Breast epithelium (tissue), 4 donors: ENCODE results near the gene TRMT10B. TPM values are rescaled to one million over a fixed set of nuclear protein-coding genes. Genes with fewer than 3 reads are reported as not detected.

Source experiments
- DNase-seq, 2 donors: peaks; one replicate each; pipeline ENCODE4 v3.0.0-alpha.2; 2019; ENCODE audit warnings: low spot score in 2 of 2
- H3K27ac ChIP-seq, 2 donors: fragments of 200-600 bp; sonication (generic) in 1 of 2; one replicate each; pipeline ENCODE4 v1.5.1; 2016 to 2019; ENCODE audit warnings: mild to moderate bottlenecking in 1 of 2
- H3K27me3 ChIP-seq, 2 donors: fragments of 200-600 bp; sonication (generic) in 1 of 2; one replicate each; pipeline versions ENCODE4 v1.5.1 to v1.6.0; 2017 to 2019; ENCODE audit warnings: control low read depth in 1 of 2, mild to moderate bottlenecking in 1 of 2
- H3K36me3 ChIP-seq: fragments of 200-600 bp; one replicate; pipeline ENCODE4 v1.5.1; 2019
- H3K4me1 ChIP-seq, 2 donors: fragments of 200-600 bp; sonication (generic); one replicate each; pipeline ENCODE4 v1.5.1; 2016 to 2019; ENCODE audit warnings: control low read depth in 1 of 2
- H3K4me3 ChIP-seq, 3 donors: fragments of 200-600 bp; sonication (generic); 1 replicate in 2 of 3; 2 replicates in 1 of 3; pipeline ENCODE4 v1.5.1; 2016 to 2019; ENCODE audit warnings: mild to moderate bottlenecking in 3 of 3, moderate library complexity in 2 of 3
- H3K9me3 ChIP-seq, 2 donors: fragments of 200-600 bp; sonication (generic) in 1 of 2; one replicate each; pipeline ENCODE4 v1.5.1; 2016 to 2019; ENCODE audit warnings: control low read depth in 1 of 2
- POLR2A ChIP-seq: fragments of 450-650 bp; IDR thresholded peaks from one replicate; pipeline ENCODE4 v1.6.1; 2016; ENCODE audit warnings: antibody characterized with exemption, mild to moderate bottlenecking, moderate library complexity
- POLR2AphosphoS5 ChIP-seq, 3 donors: sonication (generic); formaldehyde crosslinking; IDR thresholded peaks; one replicate each; pipeline ENCODE4 v1.6.1; 2017; ENCODE audit warnings: antibody characterized with exemption in 3 of 3
- intact Hi-C: fragments of 100-400 bp; cut with DNase I; formaldehyde crosslinking; loops from one replicate; pipeline ENCODE4 v1.15.1; 2023; ENCODE audit warnings: low total_unique reads
- total RNA-seq, 3 donors: library from RNA; depleted of rRNA; stranded (reverse); fragments of >200 nt; gene quantifications; one replicate each; pipeline ENCODE4 v1.1.0, GENCODE V29; 2016
- TF ChIP-seq, protein P1 (sequence below), 3 donors: fragments of 450-650 bp; IDR thresholded peaks; one replicate each; pipeline ENCODE4 v1.5.1; 2016 to 2017; ENCODE audit warnings: antibody characterized with exemption in 3 of 3, mild to moderate bottlenecking in 3 of 3, moderate library complexity in 3 of 3

The TRMT10B gene
- total RNA-seq, 3 donors from 2014 or later: 6.7 to 12.1 (median 11.1) TPM

DNA sequence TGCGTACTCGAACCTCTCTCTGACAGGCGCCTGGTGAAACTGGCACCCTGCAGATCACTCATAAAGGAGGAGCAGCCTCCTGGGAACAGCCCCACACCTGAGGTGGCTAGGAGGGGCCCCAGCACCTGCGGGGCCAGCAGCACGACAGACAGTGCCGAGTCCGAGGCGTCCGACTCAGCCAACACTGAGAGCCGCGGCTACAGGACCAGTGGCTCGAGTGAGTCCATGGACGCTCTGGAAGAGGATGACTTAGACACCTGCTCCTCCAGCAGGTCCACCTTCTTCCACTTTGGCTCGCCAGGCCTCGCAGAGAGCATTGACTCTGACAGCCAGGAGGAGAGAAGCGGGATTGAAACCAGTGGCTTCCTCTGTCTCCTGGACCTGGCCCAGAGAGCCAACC, 13.5 kb upstream of the TRMT10B start:
- TF ChIP-seq POLR2AphosphoS5 (IDR thresholded peaks at IDR 0.05): no peak
- TF ChIP-seq, protein P1, sequence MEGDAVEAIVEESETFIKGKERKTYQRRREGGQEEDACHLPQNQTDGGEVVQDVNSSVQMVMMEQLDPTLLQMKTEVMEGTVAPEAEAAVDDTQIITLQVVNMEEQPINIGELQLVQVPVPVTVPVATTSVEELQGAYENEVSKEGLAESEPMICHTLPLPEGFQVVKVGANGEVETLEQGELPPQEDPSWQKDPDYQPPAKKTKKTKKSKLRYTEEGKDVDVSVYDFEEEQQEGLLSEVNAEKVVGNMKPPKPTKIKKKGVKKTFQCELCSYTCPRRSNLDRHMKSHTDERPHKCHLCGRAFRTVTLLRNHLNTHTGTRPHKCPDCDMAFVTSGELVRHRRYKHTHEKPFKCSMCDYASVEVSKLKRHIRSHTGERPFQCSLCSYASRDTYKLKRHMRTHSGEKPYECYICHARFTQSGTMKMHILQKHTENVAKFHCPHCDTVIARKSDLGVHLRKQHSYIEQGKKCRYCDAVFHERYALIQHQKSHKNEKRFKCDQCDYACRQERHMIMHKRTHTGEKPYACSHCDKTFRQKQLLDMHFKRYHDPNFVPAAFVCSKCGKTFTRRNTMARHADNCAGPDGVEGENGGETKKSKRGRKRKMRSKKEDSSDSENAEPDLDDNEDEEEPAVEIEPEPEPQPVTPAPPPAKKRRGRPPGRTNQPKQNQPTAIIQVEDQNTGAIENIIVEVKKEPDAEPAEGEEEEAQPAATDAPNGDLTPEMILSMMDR (IDR thresholded peaks at IDR 0.05): no peak
- no peak for TF ChIP-seq POLR2A
- intact Hi-C loops: loop anchor here (10.0 kb wide), 2 partner anchors 315 to 665 kb away; partner anchors contain the start of gene GRHPR
- H3K27ac ChIP-seq: no peak overlapping the region
- DNase-seq: no peak
- H3K27me3 ChIP-seq: no peaks in the 10 kb centered on the region
- no peaks in the 10 kb centered on the region for H3K9me3 ChIP-seq
- H3K36me3 ChIP-seq: no peaks in the 10 kb centered on the region
- no peak overlapping the region for H3K4me3 ChIP-seq
- no peaks in the 10 kb centered on the region for H3K4me1 ChIP-seq

DNA sequence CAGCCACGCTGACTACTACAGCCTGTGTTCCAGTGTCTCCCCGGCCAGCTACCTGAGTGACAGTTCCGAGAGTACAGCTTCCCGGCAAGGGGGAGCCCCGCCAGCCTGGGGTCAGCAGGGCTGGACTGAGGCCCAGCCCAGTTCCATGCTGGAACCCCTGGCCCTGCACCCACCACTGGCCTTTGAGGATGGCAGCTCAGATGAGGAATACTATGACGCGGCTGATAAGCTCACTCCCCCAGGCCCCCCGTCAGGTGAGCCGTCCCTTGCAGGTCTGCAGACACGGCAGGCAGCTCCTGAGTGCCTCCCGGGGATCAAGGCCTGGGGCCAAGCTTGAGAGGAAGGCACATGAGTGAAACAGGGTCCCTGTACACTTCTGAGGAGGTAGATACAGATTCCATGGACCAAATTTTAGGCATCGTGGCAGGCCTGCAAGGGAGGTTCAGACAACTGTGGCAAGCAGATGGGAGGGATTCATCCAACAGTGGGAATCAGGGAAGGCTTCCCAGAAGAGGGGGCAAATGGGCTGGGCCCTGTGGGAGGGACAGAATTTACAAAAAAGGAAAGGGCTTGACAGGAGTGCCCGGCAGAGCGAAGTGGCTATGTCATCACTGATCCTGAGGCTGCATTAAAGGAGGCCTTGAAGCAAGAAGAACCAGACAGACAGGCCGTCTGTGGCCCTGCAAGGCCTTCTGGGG, 12.8 kb upstream of the TRMT10B start:
- Histone ChIP-seq H3K4me3 (no peak overlapping the region), H3K36me3 (no peaks in the 10 kb centered on the region), H3K27me3 (no peaks in the 10 kb centered on the region), H3K9me3 (no peaks in the 10 kb centered on the region), H3K27ac (no peak overlapping the region), H3K4me1 (no peaks in the 10 kb centered on the region)
- TF ChIP-seq, protein P1 (IDR thresholded peaks at IDR 0.05): no peak
- TF ChIP-seq POLR2AphosphoS5 (IDR thresholded peaks at IDR 0.05) (no peak), POLR2A (no peak)
- DNase-seq: no peak
- intact Hi-C loops: loop anchor here (10.0 kb wide), 2 partner anchors 316 to 664 kb away; partner anchors contain the start of gene GRHPR

DNA sequence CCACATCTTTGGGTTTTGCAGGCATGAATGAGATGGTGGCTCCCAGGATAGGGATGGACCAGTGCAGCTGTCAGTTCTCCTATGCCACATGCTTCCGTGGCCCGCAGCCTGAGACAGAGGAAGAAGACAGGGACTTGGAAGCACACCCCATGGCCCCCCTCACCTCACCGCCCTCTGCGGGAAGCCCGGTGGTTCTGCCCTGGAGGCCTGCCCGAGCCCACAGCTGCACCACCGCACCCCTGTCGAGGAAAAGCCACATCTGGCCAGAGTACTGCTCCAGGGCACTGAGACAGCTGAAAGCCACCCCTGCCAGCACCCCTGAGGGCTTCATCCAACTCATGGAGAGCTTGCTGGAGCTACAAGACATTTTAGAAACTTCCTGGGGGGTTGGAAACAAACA, 7.6 kb upstream of the TRMT10B start:
- TF ChIP-seq, protein P1 (IDR thresholded peaks at IDR 0.05): no peak
- no peak for TF ChIP-seq POLR2AphosphoS5 (IDR thresholded peaks at IDR 0.05)
- no peak for TF ChIP-seq POLR2A
- Histone ChIP-seq H3K4me1 (no peaks in the 10 kb centered on the region), H3K9me3 (no peaks in the 10 kb centered on the region), H3K36me3 (no peaks in the 10 kb centered on the region), H3K4me3 (no peak overlapping the region), H3K27me3 (no peaks in the 10 kb centered on the region), H3K27ac (no peak overlapping the region)
- no peak for DNase-seq
- intact Hi-C loops: loop anchor here (5.0 to 10.0 kb wide), 3 partner anchors 321 to 659 kb away; partner anchors contain the start of gene GRHPR

DNA sequence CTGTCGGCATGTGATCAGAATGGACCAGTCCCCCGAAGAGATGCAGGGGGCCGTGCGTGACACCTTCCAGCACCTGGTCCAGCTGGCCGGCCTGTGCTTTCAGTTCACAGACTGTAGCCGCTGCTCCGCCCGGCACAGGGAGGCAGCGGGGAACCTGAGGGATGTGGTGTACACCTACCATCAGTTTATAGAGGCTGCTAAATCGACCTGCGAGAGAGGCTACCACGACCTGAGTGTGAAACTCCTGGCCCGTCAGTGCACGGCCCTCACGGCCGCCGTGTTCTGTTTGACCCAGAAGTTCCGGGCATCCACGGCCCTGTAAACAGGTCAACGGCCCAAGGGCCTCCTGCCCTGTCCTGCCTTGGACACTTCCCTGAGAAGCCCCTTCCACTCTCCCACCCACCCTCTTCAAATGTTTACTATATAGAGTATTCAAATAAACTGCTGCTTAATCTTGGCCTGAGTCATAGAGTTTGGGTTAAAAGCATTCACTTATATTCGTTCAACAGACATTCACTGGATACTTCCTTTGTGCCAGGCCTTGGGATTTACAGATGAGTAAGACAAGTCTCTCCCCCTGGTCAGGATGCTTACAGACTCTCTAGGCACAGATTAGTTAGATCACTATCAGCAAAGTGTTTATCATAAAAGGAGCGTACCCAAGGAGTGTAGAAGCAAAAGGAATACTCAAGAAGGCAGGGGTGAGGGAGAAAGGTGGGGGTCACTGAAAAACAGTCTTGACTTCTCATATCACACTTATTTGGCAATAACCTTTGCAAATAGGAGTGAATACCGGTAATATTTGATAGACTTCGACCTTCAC, 6.9 kb upstream of the TRMT10B start:
- intact Hi-C loops: loop anchor here (5.0 to 10.0 kb wide), 3 partner anchors 322 to 658 kb away; partner anchors contain the start of gene GRHPR
- TF ChIP-seq, protein P1 (IDR thresholded peaks at IDR 0.05): no peak
- TF ChIP-seq POLR2AphosphoS5 (IDR thresholded peaks at IDR 0.05) (no peak), POLR2A (no peak)

More for the DNA sequence above, 6.9 kb upstream of the TRMT10B start:
- Histone ChIP-seq H3K4me1 (no peaks in the 10 kb centered on the region), H3K27me3 (no peaks in the 10 kb centered on the region), H3K36me3 (no peaks in the 10 kb centered on the region), H3K9me3 (no peaks in the 10 kb centered on the region), H3K27ac (no peak overlapping the region), H3K4me3 (no peak overlapping the region)
- DNase-seq: no peak
